GM13976 (cell line): ENCODE data around the gene ZNF366.
"Not testable (repeated sequence)": the region's sequence is repeated elsewhere in the genome, so short reads cannot be mapped to it uniquely, and the experiment has no call there.

Experiments
- DNase-seq: peaks from one replicate; pipeline ENCODE4 v3.0.0; 2012; ENCODE audit warnings: low spot score
- CTCF ChIP-seq: IDR thresholded peaks from 2 replicates; pipeline ENCODE4 v1.5.1; 2012; ENCODE audit warnings: borderline replicate concordance, mild to moderate bottlenecking; ENCODE audit not compliant: insufficient read depth; ENCODE audit errors: extremely low read depth, missing control alignments, control extremely low read depth
- in situ Hi-C: fragments of 300-500 bp; cut with MboI; formaldehyde crosslinking; loops from one replicate; pipeline ENCODE4 v1.12.0; 2022; ENCODE audit warnings: low sequenced_read_pairs, mixed read lengths, inconsistent platforms; ENCODE audit not compliant: unreplicated experiment

ZNF366 gene

GRCh38 chr5:72410688-72411295 is 96.4 kb downstream of the ZNF366 start:
- in situ Hi-C loops = no loop called here
- DNase-seq = no peak
- no peak for TF ChIP-seq CTCF

- in situ Hi-C loops = no loop called here
- no peak for DNase-seq
- TF ChIP-seq CTCF = no peak
Measured at GRCh38 chr5:72408603-72409002, 98.6 kb downstream of the ZNF366 start.

GRCh38 chr5:72408127-72408526 is 99.1 kb downstream of the ZNF366 start:
- TF ChIP-seq CTCF = no peak
- DNase-seq = no peak
- in situ Hi-C loops = no loop called here

GRCh38 chr5:72407541-72407940 is 99.7 kb downstream of the ZNF366 start:
- no peak for TF ChIP-seq CTCF
- in situ Hi-C loops = no loop called here
- no peak for DNase-seq

GRCh38 chr5:72407078-72407477 is 100.1 kb downstream of the ZNF366 start:
- no peak for TF ChIP-seq CTCF
- in situ Hi-C loops = no loop called here
- no peak for DNase-seq

- in situ Hi-C loops, DNase-seq: not testable (repeated sequence)
Measured at GRCh38 chr5:72404771-72405170, 102.4 kb downstream of the ZNF366 start.

- in situ Hi-C loops = no loop called here
- no peak for DNase-seq
Measured at GRCh38 chr5:72402959-72403628, 104.1 kb downstream of the ZNF366 start.

More at GRCh38 chr5:72402959-72403628, 104.1 kb downstream of the ZNF366 start:
- no peak for TF ChIP-seq CTCF
